Neural cell (in vitro differentiated cells): ENCODE results near the gene SLC35C1. TPM values are rescaled to one million over a fixed set of nuclear protein-coding genes. Genes with fewer than 3 reads are reported as not detected.

Source experiments
- H2AFZ ChIP-seq: fragments of 200-600, 300-800 bp; sonication (generic), shearing (Covaris generic); 2 replicates; pipeline ENCODE4 v1.6.0; 2014; ENCODE audit warnings: low read depth, mild to moderate bottlenecking, antibody characterized with exemption, low read length, moderate library complexity
- H3F3A ChIP-seq: fragments of 200-600 bp; shearing (Covaris generic); 2 replicates; pipeline ENCODE4 v1.6.1; 2016; ENCODE audit warnings: mild to moderate bottlenecking, moderate library complexity, mixed read lengths, antibody characterized with exemption, low read length; ENCODE audit not compliant: insufficient read depth, poor library complexity, severe bottlenecking
- H3K27ac ChIP-seq: fragments of 200-600, 300-800 bp; sonication (generic), shearing (Covaris generic); 2 replicates; pipeline ENCODE4 v1.5.1; 2014; ENCODE audit warnings: mild to moderate bottlenecking, low read length, moderate library complexity
- H3K27me3 ChIP-seq: fragments of 300-800, 200-600 bp; sonication (generic), shearing (Covaris generic); 2 replicates; pipeline ENCODE4 v1.6.0; 2014; ENCODE audit warnings: mild to moderate bottlenecking, low read depth, low read length, moderate library complexity; ENCODE audit not compliant: insufficient read depth
- H3K36me3 ChIP-seq: fragments of 300-800, 200-600 bp; sonication (generic), shearing (Covaris generic); 2 replicates; pipeline ENCODE4 v1.5.1; 2014; ENCODE audit warnings: mild to moderate bottlenecking, antibody characterized with exemption, low read length, moderate library complexity; ENCODE audit not compliant: insufficient read depth
- H3K4me2 ChIP-seq: fragments of 300-800, 200-600 bp; sonication (generic), shearing (Covaris generic); 2 replicates; pipeline ENCODE4 v1.6.0; 2014; ENCODE audit warnings: mild to moderate bottlenecking, low read length
- H3K4me3 ChIP-seq: fragments of 300-800, 200-600 bp; sonication (generic), shearing (Covaris generic); 2 replicates; pipeline ENCODE4 v1.5.1; 2014; ENCODE audit warnings: mild to moderate bottlenecking, low read length, moderate library complexity
- H3K79me2 ChIP-seq: fragments of 200-600 bp; shearing (Covaris generic); replicated peaks from 2 replicates; pipeline ENCODE4 v1.6.0; 2014; ENCODE audit warnings: mild to moderate bottlenecking, low read length, moderate library complexity; ENCODE audit not compliant: insufficient read depth
- H3K9ac ChIP-seq: fragments of 300-800, 200-600 bp; sonication (generic), shearing (Covaris generic); 2 replicates; pipeline ENCODE4 v1.6.1; 2016; ENCODE audit warnings: mild to moderate bottlenecking, low read length, mixed read lengths
- H3K9me2 ChIP-seq: fragments of 200-600 bp; shearing (Covaris generic); 2 replicates; pipeline ENCODE4 v1.6.1; 2016; ENCODE audit warnings: mild to moderate bottlenecking, low read length, mixed read lengths; ENCODE audit not compliant: insufficient read depth
- H3K9me3 ChIP-seq: fragments of 200-600, 300-800 bp; sonication (generic), shearing (Covaris generic); 2 replicates; pipeline ENCODE4 v1.6.1; 2016; ENCODE audit warnings: mild to moderate bottlenecking, mixed run types, low read length, moderate library complexity, mixed read lengths
- H4K20me1 ChIP-seq: fragments of 200-600 bp; shearing (Covaris generic); 2 replicates; pipeline ENCODE4 v1.6.1; 2016; ENCODE audit warnings: mild to moderate bottlenecking, mixed run types; ENCODE audit not compliant: insufficient read depth
- CTCF ChIP-seq: fragments of 450-650 bp; IDR thresholded peaks from 2 replicates; pipeline ENCODE4 v1.5.1; 2014; ENCODE audit warnings: antibody characterized with exemption, mild to moderate bottlenecking, moderate library complexity; ENCODE audit not compliant: poor library complexity, severe bottlenecking
- EP300 ChIP-seq: fragments of 450-650 bp; conservative IDR thresholded peaks from 2 replicates; pipeline ENCODE4 v1.6.1; 2014; ENCODE audit warnings: antibody characterized with exemption, mild to moderate bottlenecking, moderate library complexity; ENCODE audit not compliant: poor library complexity, severe bottlenecking
- EZH2 ChIP-seq: fragments of 200-600, 300-800 bp; shearing (Covaris generic), sonication (generic); IDR thresholded peaks from 2 replicates; pipeline ENCODE4 v1.6.1; 2014; ENCODE audit warnings: antibody characterized with exemption, low read length, borderline replicate concordance, mild to moderate bottlenecking; ENCODE audit not compliant: insufficient read depth, poor library complexity, severe bottlenecking
- MXI1 ChIP-seq: fragments of 450-650 bp; conservative IDR thresholded peaks from 2 replicates; pipeline ENCODE4 v1.6.1; 2014; ENCODE audit warnings: antibody characterized with exemption, mild to moderate bottlenecking; ENCODE audit not compliant: poor library complexity, severe bottlenecking
- POLR2AphosphoS5 ChIP-seq: IDR thresholded peaks from 2 replicates; pipeline ENCODE4 v1.6.1; 2012
- RAD21 ChIP-seq: fragments of 450-650 bp; conservative IDR thresholded peaks from 2 replicates; pipeline ENCODE4 v1.6.1; 2014; ENCODE audit warnings: antibody characterized with exemption, mild to moderate bottlenecking, moderate library complexity
- REST ChIP-seq: IDR thresholded peaks from 2 replicates; pipeline ENCODE4 v1.6.1; 2012; ENCODE audit warnings: borderline replicate concordance
- SMC3 ChIP-seq: fragments of 450-650 bp; conservative IDR thresholded peaks from 2 replicates; pipeline ENCODE4 v1.6.1; 2014; ENCODE audit warnings: antibody characterized with exemption, mild to moderate bottlenecking, moderate library complexity; ENCODE audit not compliant: poor library complexity
- TAF1 ChIP-seq: IDR thresholded peaks from 2 replicates; pipeline ENCODE4 v1.6.1; 2012; ENCODE audit warnings: low read depth
- polyA plus RNA-seq: library from polyadenylated mRNA; depleted of rRNA; stranded (reverse); fragments of >200 nt; gene quantifications from 2 replicates; pipeline ENCODE4 v1.2.3, GENCODE V29; 2014

Gene SLC35C1
- polyA plus RNA-seq, 1 donor from 2014 or later, result 2.3 TPM

- Histone ChIP-seq H2AFZ (no peak overlapping the region), H3K9me2 (no peaks in the 10 kb centered on the region), H3K27ac (no peak overlapping the region), H3F3A (no peaks in the 10 kb centered on the region), H3K9ac (no peak overlapping the region), H3K9me3 (no peaks in the 10 kb centered on the region), H3K79me2 (no peaks in the 10 kb centered on the region), H3K27me3 (no peaks in the 10 kb centered on the region), H3K4me3 (no peak overlapping the region), H4K20me1 (no peaks in the 10 kb centered on the region), H3K4me2 (no peak overlapping the region), H3K36me3 (no peaks in the 10 kb centered on the region)
- no peak for TF ChIP-seq EZH2
- TF ChIP-seq POLR2AphosphoS5, result no peak
- TF ChIP-seq REST, result no peak
- TF ChIP-seq MXI1, result no peak
- TF ChIP-seq RAD21, result no peak
- TF ChIP-seq CTCF, result no peak
- no peak for TF ChIP-seq EP300
- no peak for TF ChIP-seq SMC3
- TF ChIP-seq TAF1, result no peak
These were observed 35.0 kb upstream of the SLC35C1 start for GRCh38 chr11:45769960-45770359.

- peak overlapping the region; percentile 58 for H3K4me3 ChIP-seq
- TF ChIP-seq POLR2AphosphoS5 (no peak), EZH2 (no peak), RAD21 (peak; percentile 58), CTCF (peak; percentile 82), MXI1 (no peak), REST (no peak), SMC3 (peak; percentile 79)
- no peaks in the 10 kb centered on the region for H3K27me3 ChIP-seq
- no peak overlapping the region for H2AFZ ChIP-seq
- H3K4me2 ChIP-seq, result no peak overlapping the region
- H3K36me3 ChIP-seq, result no peaks in the 10 kb centered on the region
- no peaks in the 10 kb centered on the region for H3K9me2 ChIP-seq
- no peaks in the 10 kb centered on the region for H3F3A ChIP-seq
- H4K20me1 ChIP-seq, result no peaks in the 10 kb centered on the region
- H3K79me2 ChIP-seq, result no peaks in the 10 kb centered on the region
- peak overlapping the region; percentile 10 for H3K27ac ChIP-seq
- H3K9me3 ChIP-seq, result no peaks in the 10 kb centered on the region
- H3K9ac ChIP-seq, result peak overlapping the region; percentile 35
These were observed 33.8 kb upstream of the SLC35C1 start for GRCh38 chr11:45771193-45771565.
